ENCODE results near the gene DYRK1A.
A peak's percentile ranks its signal among the peaks of the same experiment; 100 is the strongest.
"Not testable (repeated sequence)": the region's sequence is repeated elsewhere in the genome, so short reads cannot be mapped to it uniquely, and the experiment has no call there.

Gene DYRK1A

DNA sequence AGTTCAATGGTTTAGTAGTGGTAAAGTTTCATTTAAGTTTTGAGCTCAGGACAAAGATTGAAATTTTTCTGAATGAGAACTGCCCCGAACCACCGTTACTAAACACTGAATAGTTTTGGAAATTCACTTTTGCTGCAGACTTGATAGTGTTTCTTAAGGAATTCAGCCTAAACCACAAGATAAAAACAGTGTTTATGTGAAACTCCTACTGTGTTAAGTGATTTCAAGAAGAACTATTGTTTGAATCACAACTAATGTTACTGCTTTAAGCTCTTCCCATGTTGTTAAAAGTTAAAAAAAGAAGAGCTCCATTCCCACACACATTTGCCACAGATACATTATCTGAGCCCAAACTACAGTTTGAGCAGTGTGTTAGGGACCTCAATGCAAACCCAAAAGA lies 159.2 kb downstream of the DYRK1A start:
- DNase-seq, result no peak

DNA sequence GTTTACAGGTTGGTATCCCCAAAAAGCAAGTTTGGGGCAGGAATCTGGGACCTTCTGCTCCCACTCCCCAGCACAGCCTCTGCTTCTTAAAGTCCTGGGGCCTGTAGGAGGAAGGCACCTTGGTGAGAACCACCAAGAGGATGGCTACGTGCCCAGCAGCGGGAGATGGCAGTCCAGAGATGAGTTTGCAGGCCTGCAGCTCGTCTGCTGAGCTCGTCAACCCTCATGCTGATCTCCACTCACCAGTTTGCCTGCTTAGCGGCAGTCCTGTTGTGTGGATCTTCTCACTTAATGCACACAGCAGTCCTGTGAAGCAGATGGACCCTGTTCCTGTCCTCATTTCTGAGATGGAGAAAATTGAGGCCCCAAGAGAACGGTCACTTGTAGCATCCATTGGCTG lies 160.5 kb downstream of the DYRK1A start:
- DNase-seq, result no peak

DNA sequence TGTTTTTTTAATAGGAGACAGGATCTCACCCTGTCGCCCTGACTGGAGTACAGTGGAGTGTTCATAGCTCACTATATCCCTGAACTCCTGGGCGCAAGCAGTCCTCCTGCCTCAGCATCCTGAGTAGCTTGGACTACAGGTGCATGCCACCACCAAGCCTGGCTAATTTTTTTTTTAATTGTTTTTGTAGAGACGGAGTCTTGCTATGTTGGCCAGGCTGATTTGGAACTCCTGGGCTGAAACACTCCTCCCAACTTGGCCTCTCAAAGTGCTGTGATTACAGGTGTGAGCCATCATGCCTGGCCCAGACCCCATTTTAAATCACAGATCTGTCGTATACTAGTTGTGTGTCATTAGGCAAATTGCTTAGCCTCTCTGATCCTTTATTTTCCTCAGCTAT lies 161.1 kb downstream of the DYRK1A start:
- no peak for DNase-seq

DNA sequence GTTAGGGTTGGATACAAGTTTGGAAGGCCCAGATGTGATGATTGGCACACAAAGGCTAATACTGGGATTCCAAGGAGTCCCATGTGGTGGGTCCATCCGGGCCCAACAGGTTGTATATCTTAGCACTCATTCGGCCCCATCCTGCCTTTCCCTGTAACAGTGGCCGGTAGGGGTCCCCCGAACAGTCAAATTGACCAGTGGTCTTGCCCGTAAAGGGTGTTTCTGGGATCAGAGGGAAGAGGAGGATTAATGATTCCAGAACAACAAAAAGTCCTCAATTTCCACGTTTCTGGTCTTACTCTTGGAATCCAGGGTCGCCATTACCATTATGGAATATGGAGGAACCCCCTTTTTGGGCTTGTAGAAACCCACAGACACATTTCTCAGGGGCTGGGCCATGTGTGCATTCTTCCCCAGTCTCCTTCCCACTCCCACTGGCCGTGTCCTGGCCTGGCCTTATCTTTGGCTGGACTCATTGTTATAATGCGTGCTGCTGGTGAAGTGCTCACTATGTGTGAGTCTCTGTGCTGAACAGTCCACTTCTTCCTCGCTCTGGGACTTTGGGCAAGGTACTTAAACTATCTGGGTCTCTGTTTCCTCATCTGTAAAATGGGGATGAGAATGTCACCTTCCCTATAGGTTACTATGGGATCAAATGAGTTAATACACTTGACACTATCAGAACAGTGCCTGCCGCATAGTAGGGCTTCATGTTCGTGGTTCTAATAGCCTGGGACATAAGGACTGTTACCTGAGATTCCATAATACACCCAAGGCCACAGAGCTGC lies 161.8 kb downstream of the DYRK1A start:
- no peak for DNase-seq

DNA sequence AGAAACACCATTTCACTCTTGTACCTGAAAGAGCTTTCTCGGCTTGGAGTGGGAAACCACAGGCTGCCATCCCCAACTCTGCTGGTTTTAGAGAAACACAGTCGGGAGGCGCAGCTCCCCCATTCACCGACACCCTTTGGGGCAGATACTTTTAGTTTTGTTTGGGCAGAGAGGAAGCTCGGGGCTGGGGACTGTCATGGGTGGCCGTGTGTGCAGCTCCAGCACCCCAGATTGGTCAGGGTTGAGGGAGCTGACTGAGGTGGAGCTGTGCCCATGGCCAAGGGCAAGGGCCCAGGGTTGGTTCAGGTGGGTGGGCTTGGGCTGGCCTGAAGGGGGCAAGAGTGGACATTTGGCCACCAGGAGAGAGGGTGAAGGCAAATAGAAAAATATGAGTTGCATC lies 163.1 kb downstream of the DYRK1A start:
- DNase-seq, result no peak

DNA sequence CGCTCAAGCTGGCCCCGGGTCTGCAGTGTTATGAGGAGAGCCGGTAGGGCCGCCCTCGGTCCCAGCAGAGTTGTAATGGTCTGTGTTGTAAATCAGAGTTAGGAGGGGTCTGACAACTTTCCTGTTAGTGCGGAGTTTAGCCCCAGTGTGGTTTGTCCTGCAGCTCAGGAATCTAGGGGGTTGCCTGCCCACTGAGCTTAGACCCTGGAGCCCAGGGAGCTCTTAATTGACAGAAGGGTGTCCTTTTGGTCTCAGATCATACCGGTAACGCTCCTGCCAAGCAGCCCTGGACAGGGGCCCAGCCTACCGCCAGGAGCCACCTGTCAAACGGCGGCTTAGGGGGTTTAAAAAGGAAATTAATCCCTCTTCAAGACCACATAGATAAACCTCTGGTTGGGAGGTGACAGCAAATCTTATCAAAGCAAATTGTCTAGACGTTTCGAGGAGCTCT lies 164.4 kb downstream of the DYRK1A start:
- no peak for DNase-seq

DNA sequence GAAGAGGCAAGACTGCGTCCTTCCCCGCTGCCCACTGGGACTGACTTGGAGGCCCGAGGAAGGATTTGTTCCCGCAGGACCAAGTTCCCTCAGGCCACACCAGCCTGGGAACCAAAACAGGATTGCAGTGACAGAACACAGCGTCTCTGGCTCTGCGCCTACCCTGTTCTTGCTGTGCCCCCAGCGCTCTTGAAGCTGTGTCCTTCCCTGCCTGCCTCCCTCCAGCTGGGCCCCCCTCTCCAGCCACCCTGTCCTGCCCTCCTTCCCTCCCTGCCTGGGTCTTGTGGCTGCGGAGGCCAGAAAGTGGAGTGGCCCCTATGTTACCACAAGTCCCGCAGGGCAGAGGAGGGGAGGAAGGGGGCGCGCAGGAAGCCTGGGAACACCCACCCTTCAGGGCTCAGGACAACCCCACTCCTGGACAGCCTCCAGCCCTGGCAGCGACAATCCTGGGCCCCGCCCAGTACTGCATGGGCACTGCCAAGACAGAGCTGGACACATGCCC lies 164.9 kb downstream of the DYRK1A start:
- DNase-seq, result peak in 23 of 58 donors; percentile 19 to 68 (median 42)

DNA sequence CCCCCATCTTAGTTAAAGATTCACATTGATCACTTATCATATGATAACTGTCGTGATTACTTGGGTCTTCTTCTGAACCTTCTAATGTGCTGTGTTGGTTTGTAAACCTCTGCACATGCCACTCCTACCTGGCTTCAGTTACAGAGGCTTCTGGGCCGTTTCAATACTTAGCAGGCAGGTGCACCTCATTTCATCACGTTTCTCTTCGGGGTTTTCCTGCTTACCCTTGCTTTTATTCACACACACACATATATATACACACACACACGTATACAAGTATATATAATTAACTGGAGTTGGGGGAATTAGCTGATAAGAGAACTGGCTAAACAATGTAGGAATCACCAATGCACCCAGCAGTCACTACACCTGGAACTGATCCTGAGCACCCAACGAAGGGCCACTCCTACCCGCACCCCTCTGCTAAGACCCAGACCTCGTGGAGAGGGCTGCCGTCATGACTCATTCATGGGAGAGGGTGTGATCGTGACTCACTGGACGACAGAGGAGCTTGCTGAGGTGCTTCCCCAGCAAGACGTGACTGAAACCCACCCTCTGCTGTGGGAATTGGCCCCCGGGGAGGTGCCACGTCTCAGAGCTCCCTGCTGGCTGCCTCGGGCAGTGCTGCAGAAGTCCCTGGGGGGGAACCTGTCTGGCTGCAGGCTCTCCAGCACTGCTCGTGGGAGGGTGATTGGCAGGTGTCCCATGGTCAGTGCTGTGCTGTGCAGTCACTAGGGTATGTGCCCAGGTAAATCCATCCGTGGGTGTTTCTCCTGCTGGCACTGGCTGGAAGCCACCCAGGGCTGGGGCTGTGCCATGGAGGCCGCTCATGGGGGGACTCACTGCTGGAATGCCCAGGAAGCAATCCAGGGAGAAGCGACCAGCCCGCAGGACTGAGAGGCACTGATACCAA lies 166.6 kb downstream of the DYRK1A start:
- peak in 1 of 58 donors; percentile 8 for DNase-seq

DNA sequence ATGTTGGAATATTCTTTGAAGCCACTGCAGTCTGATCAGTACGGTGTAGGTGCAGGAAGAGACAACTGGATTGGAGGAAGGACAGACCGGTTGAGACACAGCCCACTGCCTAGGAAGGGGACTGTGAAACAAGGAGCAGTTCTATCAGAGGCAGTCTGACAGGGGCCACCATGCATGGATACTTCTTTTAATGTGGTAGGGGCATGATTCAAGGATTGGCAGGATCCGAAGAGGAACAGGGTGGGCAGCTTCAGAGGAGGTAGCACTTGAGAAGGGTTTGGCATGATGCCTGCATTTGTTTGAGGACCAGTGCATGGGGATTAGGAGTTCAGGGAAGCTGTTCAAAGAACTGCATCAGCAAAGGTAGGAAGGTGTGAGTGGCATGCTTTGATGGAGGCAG lies 167.9 kb downstream of the DYRK1A start:
- no peak for DNase-seq

DNA sequence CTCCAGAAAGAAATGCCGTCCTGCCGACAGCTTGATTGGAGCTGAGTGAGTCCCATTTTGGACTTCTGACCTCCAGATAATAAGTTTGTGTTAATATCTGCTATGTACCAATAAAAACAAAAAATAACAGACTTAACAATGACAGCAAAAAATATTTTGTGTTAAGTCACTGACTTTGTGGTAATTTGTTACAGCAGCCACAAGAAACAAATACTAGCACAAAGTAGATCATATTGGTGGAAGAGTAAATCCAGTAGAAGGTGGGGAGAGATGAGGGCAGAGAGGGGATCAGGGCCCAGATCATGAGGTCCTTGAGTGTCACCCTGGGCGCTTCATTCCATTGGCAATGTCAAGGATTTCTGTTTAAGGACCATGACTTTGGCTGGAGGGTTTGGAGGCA lies 168.6 kb downstream of the DYRK1A start:
- DNase-seq, result no peak

DNA sequence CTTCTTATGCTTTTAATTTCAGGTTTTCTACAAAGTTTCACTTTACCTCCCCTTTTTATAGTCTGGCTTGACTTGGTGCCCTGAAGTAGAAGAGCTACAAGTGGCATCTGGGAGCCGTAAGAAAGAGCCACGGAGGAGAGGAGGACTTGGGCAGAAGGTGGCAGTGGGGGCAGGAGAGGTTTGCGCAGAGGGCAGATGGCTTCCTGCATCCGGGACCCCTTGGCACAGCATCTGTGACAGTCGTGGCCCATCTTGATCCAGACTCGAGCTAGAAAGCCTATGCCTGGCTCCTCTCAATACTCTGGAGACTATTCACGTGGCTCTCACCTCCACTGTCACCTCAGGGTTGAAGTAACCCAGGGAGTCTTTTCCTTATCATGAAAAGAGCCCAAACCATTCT lies 169.1 kb downstream of the DYRK1A start:
- no peak for DNase-seq

DNA sequence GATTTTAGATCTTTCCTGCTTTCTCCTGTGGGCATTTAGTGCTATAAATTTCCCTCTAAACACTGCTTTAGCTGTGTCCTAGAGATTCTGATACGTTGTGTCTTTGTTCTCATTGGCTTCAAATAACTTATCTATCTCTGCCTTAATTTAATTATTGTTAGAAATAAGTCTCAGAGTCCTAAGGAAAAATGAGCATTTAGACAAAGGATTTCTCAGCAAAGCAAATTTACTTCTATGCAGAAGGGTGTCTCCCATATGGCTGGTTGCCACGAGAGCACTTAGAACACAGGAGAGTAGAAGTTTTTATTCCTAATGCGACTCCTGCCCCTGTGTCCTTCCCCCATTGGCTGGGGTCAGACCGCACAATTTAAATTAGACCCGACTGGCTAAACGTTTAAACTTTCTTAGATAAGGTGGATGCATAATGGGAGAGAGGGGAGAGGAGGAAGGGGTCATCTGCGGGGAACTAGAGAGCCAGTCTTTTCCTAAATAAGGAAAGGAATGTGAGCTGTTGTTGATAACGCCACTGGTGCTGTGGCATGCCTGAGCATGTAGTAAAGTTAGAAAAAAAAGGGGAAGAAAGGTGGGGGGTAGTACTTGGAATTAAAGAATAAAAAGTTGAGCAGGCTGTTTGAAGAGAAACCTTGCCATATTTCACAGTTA lies 170.2 kb downstream of the DYRK1A start:
- DNase-seq, result no peak

DNA sequence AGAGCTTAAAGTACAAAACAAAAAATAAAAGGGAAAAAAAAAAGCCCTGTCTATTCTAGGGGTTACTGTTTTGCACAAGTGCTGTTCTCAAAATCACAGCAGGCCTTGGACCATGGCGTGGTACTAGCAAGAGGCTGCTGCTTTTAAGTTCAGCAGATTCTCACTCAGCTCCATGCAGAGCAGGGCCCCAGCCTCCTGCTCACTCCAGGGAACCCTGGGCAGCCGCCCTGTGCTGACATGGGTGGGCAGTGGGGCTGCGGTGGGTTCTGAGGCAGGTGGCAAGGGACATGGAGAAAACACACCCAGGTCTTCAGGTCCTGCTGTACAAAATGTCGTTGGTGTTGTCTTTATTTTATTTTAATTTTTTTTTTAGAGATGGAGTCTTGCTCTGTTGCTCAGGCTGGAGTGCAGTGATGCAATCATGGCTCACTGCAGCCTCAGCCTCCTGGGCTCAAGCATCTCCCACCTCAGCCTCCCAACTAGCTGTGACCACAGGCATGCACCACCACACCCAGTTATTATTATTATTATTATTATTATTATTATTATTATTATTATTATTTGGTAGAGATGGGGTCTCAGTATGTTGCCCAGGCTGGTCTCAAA lies 170.9 kb downstream of the DYRK1A start:
- DNase-seq, result no peak

DNA sequence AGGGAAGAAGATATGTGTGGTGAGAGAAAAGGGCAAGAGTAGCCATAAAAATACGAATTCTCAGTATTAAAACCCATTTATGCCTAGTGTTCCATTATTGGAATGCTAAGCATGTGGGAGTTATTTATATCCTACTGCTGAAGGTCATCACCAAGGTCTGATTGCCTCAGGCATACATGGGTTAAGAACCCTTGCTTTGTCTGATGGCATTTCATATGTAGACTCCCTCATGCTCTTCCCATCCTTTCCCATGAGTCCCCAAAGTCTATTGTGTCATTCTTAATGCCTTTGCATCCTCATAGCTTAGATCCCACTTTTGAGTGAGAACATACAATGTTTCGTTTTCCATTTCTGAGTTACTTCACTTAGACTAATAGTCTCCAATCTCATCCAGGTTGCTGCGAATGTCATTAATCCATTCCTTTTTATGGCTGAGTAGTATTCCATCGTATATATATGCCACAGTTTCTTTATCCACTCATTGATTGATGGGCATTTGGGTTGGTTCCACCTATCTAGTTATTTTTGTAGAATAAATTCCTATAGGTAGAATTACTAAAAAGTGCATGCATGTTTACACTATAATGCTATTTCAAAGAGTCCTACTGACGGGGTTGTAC lies 172.5 kb downstream of the DYRK1A start:
- no peak for DNase-seq

DNA sequence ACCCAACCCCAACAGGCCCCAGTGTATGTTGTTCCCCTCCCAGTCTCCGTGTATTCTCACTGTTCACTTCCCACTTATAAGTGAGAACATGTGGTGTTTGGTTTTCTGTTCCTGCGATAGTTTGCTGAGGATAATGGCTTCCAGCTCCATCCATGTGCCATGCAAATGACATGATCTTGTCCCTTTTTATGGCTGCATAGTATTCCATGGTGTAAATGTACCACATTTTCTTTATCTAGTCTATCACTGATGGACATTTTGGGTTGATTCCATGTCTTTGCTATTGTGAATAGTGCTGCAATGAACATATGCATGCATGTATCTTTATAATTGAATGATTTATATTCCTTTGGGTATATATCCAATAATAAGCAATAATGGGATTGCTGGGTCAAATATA lies 174.6 kb downstream of the DYRK1A start:
- not testable (repeated sequence) for DNase-seq

DNA sequence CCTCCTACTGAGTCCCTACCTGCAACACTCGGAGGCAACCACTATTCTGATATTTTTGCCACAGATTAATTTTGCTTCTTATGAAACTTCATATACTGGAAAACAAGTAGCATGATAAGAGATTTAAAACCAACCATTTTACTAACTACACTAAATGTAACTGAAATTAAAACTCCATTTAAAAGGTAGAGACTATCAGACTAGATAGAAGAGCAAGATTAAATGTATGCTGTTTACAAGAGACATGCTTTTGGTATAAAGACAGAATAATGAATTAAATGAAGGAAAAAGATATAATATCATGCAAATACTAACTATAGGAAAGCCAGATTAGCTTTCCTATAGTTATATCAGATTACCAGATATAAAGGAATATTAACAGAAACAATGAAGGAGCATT lies 175.9 kb downstream of the DYRK1A start:
- no peak for DNase-seq

DNA sequence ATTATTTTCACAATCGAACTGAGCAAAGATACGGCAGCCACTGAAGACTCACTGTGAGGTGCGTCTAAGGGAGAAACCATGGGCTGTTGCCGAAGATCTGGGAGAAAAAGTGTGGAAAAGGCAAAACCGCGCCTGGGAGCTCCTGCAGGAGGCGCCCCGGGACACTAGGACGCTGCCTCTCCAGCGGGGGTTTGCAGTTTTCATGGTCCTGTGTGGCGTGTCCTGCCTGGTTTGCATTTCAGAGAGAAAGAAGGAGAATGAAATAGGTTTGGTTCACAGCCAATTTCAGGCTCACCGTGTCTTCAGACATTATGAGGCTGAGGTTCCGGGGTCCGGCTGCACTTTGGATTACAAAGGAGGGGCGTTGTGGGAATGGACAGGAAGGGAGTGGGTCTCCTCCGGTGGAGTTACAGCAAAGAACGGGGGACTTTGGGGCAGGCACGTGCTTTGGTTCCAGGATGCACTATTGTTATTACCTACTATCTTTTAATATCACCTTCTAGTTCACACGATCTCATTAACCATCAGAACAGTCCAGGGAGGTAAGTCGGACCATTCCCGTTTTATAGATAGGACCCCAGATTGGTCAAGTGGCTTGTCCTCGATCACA lies 179.8 kb downstream of the DYRK1A start:
- DNase-seq, result no peak

DNA sequence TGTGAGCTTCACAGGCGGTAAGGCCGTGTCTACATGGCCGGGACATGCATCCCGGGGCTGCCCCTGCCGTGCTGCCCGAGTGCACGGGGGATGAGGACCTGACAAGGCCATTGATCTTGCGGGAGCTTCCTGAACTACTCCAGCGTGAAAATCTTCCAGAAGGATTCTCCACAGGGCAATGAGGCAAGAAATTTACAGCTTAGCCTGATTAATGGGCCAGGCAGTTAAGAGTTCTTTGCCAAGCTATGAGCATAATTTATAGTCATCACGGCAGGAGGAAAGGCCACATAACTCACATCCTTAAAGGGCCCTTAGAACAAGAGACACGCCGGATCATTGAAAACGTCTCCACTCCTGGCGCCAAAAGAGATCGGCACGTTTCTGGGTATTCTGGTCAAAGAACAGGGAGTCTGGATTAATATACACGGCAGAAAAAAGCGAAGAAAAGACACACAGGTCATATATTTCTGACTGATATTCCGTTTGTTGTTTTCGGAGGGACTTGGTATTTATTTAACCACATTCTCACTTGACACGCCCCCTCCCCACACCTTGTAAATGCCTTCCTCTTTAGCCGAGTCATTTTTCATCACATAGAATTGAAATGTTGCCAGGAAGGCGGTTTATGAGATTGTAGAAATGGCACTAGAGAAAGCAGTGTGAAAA lies 180.5 kb downstream of the DYRK1A start:
- DNase-seq, result no peak

DNA sequence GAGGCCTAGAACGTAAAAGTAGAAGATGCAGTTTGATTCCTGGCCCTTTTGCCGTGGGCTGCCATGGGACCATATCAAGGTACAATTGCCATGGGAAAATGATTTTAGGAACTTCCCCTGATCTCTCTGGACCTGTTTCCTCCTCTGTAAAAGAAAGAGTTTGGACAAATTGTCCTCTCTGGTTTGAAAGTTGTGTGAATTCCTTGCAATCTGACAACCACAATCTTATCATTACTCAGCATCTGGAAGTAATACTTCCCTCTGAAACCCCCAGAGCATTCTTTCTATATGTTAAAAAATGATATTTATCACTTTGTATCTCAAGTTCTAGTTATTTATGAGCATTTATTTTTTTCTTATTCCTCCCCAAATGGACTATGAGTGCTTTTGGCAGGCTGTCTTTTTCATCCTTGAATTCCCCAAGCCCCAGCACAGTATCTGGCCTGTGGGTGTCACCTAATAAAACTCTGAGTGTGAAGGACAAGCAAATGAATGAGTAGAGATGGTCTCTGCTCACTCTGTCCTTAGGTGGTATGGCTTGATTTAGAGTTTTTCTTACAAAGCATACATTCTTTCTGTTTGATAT lies 181.1 kb downstream of the DYRK1A start:
- DNase-seq, result no peak
